Measurements from ENCODE around the gene ALG9.

The ALG9 gene

GRCh38 chr11:111833524-111833923, 37.9 kb downstream of the ALG9 start:
- DNase-seq = no peak

GRCh38 chr11:111829185-111829968, 42.0 kb downstream of the ALG9 start:
- no peak for DNase-seq

- no peak for DNase-seq
Observed at GRCh38 chr11:111826322-111826950, 44.9 kb downstream of the ALG9 start.

DNA sequence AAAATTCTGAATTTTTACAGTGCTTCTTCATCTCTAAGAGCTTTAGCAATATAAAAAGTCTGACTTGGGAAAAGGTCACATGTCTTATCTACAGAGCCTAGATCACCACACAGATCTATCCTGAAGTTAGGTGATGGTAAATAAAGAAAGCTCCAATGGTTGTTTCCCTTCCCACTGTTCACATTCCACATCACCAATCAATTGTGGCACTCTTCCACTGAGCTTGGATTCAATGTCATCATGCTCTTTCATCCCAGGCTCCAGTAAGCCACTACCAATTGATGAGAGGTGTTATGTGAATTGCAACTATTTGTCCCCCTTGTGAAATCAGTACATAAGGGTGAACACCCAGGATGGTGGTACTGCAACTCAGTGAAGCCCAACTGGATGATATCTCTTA, 47.8 kb downstream of the ALG9 start:
- no peak for DNase-seq

DNA sequence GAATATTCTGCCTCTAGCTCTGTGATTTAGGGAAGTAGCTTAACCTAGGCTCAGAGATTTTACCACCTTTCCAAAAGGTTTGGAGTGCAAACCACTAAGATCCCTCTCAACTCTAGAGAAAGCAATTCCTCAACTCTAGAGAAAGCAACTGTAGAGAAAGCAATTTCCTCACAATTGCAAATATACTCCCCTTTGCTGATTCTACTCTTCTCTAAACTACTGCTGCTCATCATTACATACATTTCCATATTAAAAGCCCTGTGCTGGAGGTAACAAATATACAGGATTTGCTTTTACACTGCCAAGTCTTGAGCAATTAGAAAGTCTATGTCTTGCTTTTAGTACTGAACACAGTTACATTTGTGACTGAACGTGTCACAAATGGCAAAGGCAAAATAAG, 48.2 kb downstream of the ALG9 start:
- no peak for DNase-seq

- DNase-seq = no peak
Observed at GRCh38 chr11:111819829-111820237, 51.5 kb downstream of the ALG9 start.

DNA sequence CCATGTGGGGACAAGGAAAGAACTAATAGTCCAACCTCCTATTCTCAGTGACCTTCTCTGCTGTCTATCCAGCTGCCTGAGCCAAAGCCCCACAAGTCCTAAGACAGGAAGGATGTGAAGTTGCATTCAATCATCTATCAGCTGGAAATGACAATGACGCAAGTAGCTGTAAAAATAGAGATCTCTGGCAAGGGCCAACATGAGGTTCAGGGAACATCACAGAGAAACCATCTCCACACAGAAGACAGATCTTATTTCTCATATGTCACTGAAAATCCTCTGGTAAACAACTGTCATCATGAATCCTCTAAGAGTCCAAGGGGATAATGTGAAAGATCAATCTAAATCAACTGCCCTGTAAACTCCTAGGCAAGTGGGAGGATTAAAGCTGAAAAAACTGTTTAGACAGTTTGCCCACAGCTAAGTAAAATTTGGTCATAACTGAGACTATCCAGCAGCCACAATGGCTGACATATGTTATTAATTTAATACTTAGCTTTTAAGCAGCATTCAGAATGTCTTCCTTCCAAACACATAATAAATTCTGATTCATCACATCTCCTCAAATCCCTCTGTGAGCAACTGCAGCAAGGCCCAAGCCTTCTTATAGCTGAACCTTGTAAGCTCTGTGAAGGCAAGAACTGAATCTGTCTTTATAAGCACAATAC, 52.1 kb downstream of the ALG9 start:
- no peak for DNase-seq

DNA sequence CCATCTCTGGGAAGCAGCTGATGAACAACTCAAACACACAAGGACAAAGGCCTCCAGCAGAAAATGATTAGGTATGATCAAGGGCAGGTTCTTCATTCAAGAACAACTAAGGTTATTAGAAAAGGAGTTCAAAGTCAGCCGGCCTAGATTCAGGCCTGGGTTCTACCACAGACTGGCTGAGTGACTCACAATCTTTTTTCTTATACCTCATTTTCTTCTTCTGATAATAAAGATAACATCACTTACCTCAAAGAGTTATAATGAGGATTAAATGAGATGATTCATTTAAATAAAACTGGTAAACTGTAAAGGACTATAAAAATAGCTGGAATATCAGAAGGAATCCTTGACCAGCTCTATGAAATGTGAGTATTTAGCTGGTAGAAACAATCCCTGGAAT, 55.9 kb downstream of the ALG9 start:
- no peak for DNase-seq

- DNase-seq = no peak
Observed at GRCh38 chr11:111814557-111815320, 56.6 kb downstream of the ALG9 start.

- DNase-seq = no peak
Observed at GRCh38 chr11:111814106-111814505, 57.3 kb downstream of the ALG9 start.

DNA sequence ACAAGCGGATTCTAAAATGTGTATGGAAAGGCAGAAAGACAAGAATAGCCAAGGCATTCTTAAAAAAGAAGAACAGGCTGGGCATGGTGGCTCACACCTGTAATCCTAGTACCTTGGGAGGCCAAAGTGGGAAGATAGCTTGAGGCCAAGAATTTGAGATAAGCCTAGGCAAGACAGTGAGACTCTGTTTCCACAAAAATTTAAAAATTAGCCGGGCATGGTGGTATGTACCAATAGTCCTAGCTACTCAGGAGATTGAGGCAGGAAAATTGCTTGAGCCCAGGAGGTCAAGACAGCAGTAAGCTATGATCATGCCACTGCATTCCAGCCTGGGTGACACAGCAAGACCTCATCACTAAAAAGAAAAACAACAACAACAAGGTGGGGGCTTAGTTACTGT, 59.2 kb downstream of the ALG9 start:
- DNase-seq = no peak

GRCh38 chr11:111811445-111811844, 59.9 kb downstream of the ALG9 start:
- DNase-seq = no peak

DNA sequence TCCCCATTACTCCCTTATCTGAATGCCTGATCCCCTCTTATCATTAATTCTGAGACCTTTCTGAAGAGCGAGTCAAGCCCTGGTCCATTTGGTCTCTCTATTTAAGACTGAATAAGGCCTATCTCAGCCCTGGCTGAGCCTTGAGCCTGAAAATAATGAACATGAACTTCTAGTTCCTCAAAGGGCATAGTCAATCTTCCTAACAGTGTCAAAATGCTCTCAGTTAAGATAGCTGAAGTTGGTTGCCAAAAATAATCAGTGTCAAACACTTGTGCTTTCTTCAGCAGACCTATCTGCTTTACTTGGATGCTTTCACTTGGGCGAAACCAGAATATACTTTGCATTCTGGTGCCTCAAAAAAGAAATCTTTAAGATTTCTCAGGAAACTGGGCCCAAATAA, 62.5 kb downstream of the ALG9 start:
- DNase-seq = no peak

GRCh38 chr11:111808063-111808588, 63.3 kb downstream of the ALG9 start:
- no peak for DNase-seq

GRCh38 chr11:111807076-111807475, 64.3 kb downstream of the ALG9 start:
- DNase-seq = no peak

- DNase-seq = no peak
Observed at GRCh38 chr11:111801135-111801534, 70.2 kb downstream of the ALG9 start.

DNA sequence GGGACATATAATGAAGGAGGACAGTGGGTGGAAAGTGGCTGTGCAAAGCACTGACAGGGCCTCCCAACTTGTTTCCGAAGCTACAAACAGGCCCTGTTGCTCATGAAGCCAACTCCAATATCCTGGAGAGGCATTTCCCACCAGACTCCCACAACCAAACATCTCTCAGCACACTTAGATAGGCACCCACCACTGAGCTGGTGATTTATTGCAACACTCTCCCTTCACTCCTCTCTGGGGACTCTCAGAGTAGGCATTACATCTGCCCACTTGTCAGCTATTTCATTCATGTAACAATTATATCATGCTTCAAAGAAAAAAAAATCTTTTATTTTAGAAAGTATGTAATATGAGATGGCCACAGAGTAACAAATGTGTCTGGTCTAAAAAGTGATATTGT, 73.1 kb downstream of the ALG9 start:
- DNase-seq = no peak

GRCh38 chr11:111797145-111797581, 74.2 kb downstream of the ALG9 start:
- no peak for DNase-seq

- DNase-seq = no peak
Observed at GRCh38 chr11:111796696-111797095, 74.7 kb downstream of the ALG9 start.

- no peak for DNase-seq
Observed at GRCh38 chr11:111795334-111795985, 75.9 kb downstream of the ALG9 start.

GRCh38 chr11:111793863-111794262, 77.5 kb downstream of the ALG9 start:
- no peak for DNase-seq

DNA sequence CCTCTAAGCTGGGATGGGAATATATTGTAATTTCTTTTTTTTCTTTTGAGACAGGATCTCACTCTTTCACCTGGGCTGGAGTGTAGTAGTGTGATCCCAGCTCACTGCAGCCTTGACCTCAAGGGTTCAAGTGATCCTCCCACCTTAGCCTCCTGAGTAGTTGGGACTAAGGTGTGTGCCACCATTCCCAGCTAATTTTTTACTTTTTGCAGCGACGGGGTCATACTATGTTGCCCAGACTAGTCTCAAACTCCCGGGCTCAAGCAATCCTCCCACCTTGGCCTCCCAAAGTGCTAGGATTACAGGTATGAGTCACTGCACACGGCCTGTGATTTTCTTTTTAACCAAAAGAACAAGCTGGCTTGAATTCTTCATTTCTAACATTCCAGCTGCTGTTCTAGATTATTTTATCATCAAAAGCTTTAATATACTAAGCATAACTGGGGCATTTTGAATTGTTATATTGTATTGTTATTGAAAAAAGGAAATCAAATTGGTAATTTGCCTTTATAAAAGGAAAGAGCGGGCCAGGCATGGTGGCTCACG, 78.4 kb downstream of the ALG9 start:
- DNase-seq = no peak

Measured in NCI-H1436 treated with DMSO at 0.1 percent for 48 hours (cell line).